Sigmoid colon (tissue), 4 donors: ENCODE results near the gene CADM4.

ENCODE experiments used
- CTCF ChIP-seq, 4 experiments: fragments of 450-650 bp in 3 of 4; fragments of 200-600 bp in 1 of 4; IDR thresholded peaks; one replicate each; pipeline ENCODE4 v1.5.1; 2016 to 2019; ENCODE audit warnings: antibody characterized with exemption in 4 of 4, mild to moderate bottlenecking in 3 of 4, moderate library complexity in 2 of 4
- EP300 ChIP-seq, 4 donors: sonication (generic); formaldehyde crosslinking; IDR thresholded peaks; one replicate each; pipeline ENCODE4 v1.6.1; 2017; ENCODE audit warnings: antibody characterized with exemption in 4 of 4
- POLR2A ChIP-seq, 2 donors: fragments of 450-650 bp; IDR thresholded peaks; one replicate each; pipeline ENCODE4 v1.6.1; 2016; ENCODE audit warnings: antibody characterized with exemption in 2 of 2, mild to moderate bottlenecking in 2 of 2, moderate library complexity in 2 of 2

- TF ChIP-seq CTCF (IDR thresholded peaks at IDR 0.05), result no peak
- TF ChIP-seq POLR2A (IDR thresholded peaks at IDR 0.05), result no peak
- TF ChIP-seq EP300 (IDR thresholded peaks at IDR 0.05), result no peak
Observed at GRCh38 chr19:43660301-43660970, 20.8 kb upstream of the CADM4 start.
